Hepatocyte (in vitro differentiated cells): ENCODE measurements around the gene LAMTOR4. TPM values are rescaled to one million over a fixed set of nuclear protein-coding genes. Genes with fewer than 3 reads are reported as not detected.

ENCODE experiments used
- DNase-seq: peaks from one replicate; pipeline ENCODE4 v3.0.0-alpha.2; 2016; ENCODE audit warnings: low spot score
- H2AFZ ChIP-seq: fragments of 200-600 bp; sonication (generic); 2 replicates; pipeline ENCODE4 v1.6.0; 2016; ENCODE audit warnings: antibody characterized with exemption, mild to moderate bottlenecking
- H3K27ac ChIP-seq: fragments of 200-600 bp; sonication (generic); 2 replicates; pipeline ENCODE4 v1.5.1; 2016; ENCODE audit warnings: mild to moderate bottlenecking
- H3K27me3 ChIP-seq: fragments of 200-600 bp; sonication (generic); 2 replicates; pipeline ENCODE4 v1.6.1; 2016
- H3K36me3 ChIP-seq: fragments of 200-600 bp; sonication (generic); replicated peaks from 2 replicates; pipeline ENCODE4 v1.5.1; 2016; ENCODE audit warnings: low read depth; ENCODE audit not compliant: insufficient read depth
- H3K4me1 ChIP-seq: fragments of 200-600 bp; sonication (generic); 2 replicates; pipeline ENCODE4 v1.5.1; 2016; ENCODE audit warnings: mild to moderate bottlenecking, moderate library complexity; ENCODE audit not compliant: insufficient read depth
- H3K4me2 ChIP-seq: fragments of 200-600 bp; sonication (generic); 2 replicates; pipeline ENCODE4 v1.6.0; 2016
- H3K4me3 ChIP-seq: fragments of 200-600 bp; sonication (generic); 2 replicates; pipeline ENCODE4 v1.5.1; 2016; ENCODE audit warnings: mild to moderate bottlenecking
- H3K79me2 ChIP-seq: fragments of 200-600 bp; sonication (generic); 2 replicates; pipeline ENCODE4 v1.6.0; 2017; ENCODE audit warnings: mild to moderate bottlenecking
- H3K9me2 ChIP-seq: fragments of 200-600 bp; sonication (generic); replicated peaks from 2 replicates; pipeline ENCODE4 v1.6.0; 2017; ENCODE audit warnings: mild to moderate bottlenecking; ENCODE audit not compliant: insufficient read depth
- H3K9me3 ChIP-seq: fragments of 200-600 bp; sonication (generic); 2 replicates; pipeline ENCODE4 v1.5.1; 2016; ENCODE audit warnings: low read depth, mild to moderate bottlenecking
- H4K20me1 ChIP-seq: fragments of 200-600 bp; sonication (generic); 2 replicates; pipeline ENCODE4 v1.6.0; 2016; ENCODE audit warnings: mild to moderate bottlenecking; ENCODE audit not compliant: insufficient read depth, poor library complexity, severe bottlenecking
- CTCF ChIP-seq: fragments of 200-600 bp; sonication (generic); IDR thresholded peaks from 2 replicates; pipeline ENCODE4 v1.5.1; 2016; ENCODE audit warnings: antibody characterized with exemption, mild to moderate bottlenecking; ENCODE audit not compliant: poor library complexity
- EZH2 ChIP-seq: fragments of 200-600 bp; sonication (generic); IDR thresholded peaks from 2 replicates; pipeline ENCODE4 v1.6.1; 2016; ENCODE audit warnings: antibody characterized with exemption, mild to moderate bottlenecking, borderline replicate concordance
- EZH2phosphoT487 ChIP-seq: fragments of 200-600 bp; sonication (generic); IDR thresholded peaks from one replicate; pipeline ENCODE4 v1.6.1; 2018; ENCODE audit warnings: antibody characterized with exemption, mild to moderate bottlenecking, low read depth, moderate library complexity; ENCODE audit not compliant: unreplicated experiment, severe bottlenecking
- WGBS: methylation state at CpG from one replicate; pipeline ENCODE4 v1.1.6; 2016; ENCODE audit warnings: low lambda C conversion rate; ENCODE audit errors: missing lambda C conversion rate; 5-methylcytosine and 5-hydroxymethylcytosine counted together
- polyA plus RNA-seq: library from polyadenylated mRNA; unstranded; fragments of >200 nt; fragmentation: Nextera tagmentation; extraction: Ambion mirVana; gene quantifications from 2 replicates; pipeline ENCODE4 v1.2.1, GENCODE V29; 2016
- total RNA-seq: library from RNA; depleted of rRNA; stranded (reverse); fragments of >200 nt; gene quantifications from 2 replicates; pipeline ENCODE4 v1.2.3, GENCODE V29; 2014

Gene LAMTOR4
- total and polyA plus RNA-seq, 2 experiments from 2014 or later = 90.5 to 228 TPM

GRCh38 chr7:100173806-100174495 lies 25.2 kb downstream of the LAMTOR4 start:
- TF ChIP-seq EZH2 (no peak), CTCF (no peak), EZH2phosphoT487 (no peak)
- peaks cover 11% of the 10 kb centered on the region for H3K4me1 ChIP-seq

DNA sequence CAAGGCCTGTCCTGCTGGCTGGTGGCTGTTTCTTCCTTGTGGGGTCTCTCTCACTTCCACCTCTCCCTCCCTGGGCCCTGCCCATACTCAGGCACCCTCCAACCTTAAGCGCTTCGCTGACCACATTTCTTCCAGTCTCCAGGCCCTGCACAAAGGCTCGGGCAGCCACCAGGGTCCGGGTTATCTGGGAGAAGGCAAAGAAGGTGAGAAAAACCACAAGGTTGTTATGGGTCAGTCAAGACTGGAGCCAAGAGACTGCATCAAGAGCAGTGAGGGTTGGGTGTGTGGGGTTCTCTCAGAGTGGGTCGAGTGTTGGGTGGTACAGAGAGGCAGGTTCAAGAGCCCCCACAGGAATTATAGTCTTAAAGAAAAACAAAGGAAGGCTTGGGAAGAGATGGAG lies 25.9 kb downstream of the LAMTOR4 start:
- Histone ChIP-seq H3K27me3 (peaks cover 15% of the 10 kb centered on the region), H2AFZ (no peak overlapping the region), H3K4me2 (no peak overlapping the region), H3K9me2 (no peaks in the 10 kb centered on the region), H3K4me3 (no peak overlapping the region), H3K4me1 (peaks cover 11% of the 10 kb centered on the region), H3K36me3 (no peaks in the 10 kb centered on the region), H3K79me2 (no peaks in the 10 kb centered on the region), H3K27ac (no peak overlapping the region), H4K20me1 (no peaks in the 10 kb centered on the region), H3K9me3 (no peaks in the 10 kb centered on the region)
- no peak for TF ChIP-seq EZH2
- TF ChIP-seq CTCF = no peak
- no peak for TF ChIP-seq EZH2phosphoT487
- WGBS = 94% methylated on average over 5 of the region's 5 CpGs
- DNase-seq = no peak

More at GRCh38 chr7:100173806-100174495, 25.2 kb downstream of the LAMTOR4 start:
- no peaks in the 10 kb centered on the region for H3K79me2 ChIP-seq
- 93% methylated on average over 11 of the region's 11 CpGs for WGBS
- no peak overlapping the region for H3K4me2 ChIP-seq
- no peaks in the 10 kb centered on the region for H3K9me3 ChIP-seq
- no peak overlapping the region for H2AFZ ChIP-seq
- H3K36me3 ChIP-seq = no peaks in the 10 kb centered on the region
- H3K27me3 ChIP-seq = peaks cover 15% of the 10 kb centered on the region
- no peaks in the 10 kb centered on the region for H3K9me2 ChIP-seq
- no peaks in the 10 kb centered on the region for H4K20me1 ChIP-seq
- no peak overlapping the region for H3K4me3 ChIP-seq
- no peak overlapping the region for H3K27ac ChIP-seq
- DNase-seq = no peak

DNA sequence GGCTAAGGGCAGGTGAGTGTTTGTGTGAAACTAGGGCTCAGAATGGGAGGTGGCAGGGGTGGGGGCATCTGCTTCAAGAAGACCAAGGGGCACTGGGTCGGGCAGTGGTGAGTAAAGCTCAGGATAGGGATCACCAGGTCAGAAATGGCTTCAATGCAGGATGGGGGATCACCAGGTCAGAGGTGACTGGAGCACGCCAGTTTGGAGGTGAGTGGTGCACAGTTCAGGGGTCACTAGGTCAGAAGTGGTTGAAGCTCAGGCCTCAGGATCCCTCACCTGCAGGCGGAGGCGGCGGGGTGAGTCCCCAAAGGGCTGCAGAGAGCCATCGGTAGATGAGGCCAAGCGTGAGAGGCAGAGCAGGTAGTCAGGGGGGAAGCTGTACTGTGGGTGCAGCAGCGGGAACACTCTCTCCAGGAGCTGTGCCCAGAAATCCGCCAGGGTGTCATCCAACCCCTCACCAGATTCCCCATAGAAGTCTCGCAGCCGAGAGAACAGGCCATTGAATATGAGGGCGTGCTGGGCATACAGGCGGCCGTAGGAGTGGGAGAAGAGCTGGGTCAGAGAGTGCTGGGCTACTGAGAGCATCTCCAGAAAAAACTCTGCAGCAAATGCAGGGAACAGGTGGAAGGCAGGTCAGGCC lies 26.7 kb downstream of the LAMTOR4 start:
- Histone ChIP-seq H3K27ac (no peak overlapping the region), H3K36me3 (no peaks in the 10 kb centered on the region), H3K4me3 (no peak overlapping the region), H3K9me2 (no peaks in the 10 kb centered on the region), H3K79me2 (no peaks in the 10 kb centered on the region), H2AFZ (no peak overlapping the region), H4K20me1 (no peaks in the 10 kb centered on the region), H3K27me3 (peaks cover 12% of the 10 kb centered on the region), H3K9me3 (no peaks in the 10 kb centered on the region), H3K4me1 (peaks cover 11% of the 10 kb centered on the region), H3K4me2 (no peak overlapping the region)
- no peak for DNase-seq
- TF ChIP-seq EZH2 (no peak), CTCF (no peak)
- WGBS = 96% methylated on average over 14 of the region's 14 CpGs
